Measurements from ENCODE around the gene ZNF292. TPM values are rescaled to one million over a fixed set of nuclear protein-coding genes. Genes with fewer than 3 reads are reported as not detected.

The ZNF292 gene
- total RNA-seq, 1 experiment from 2014 or later = 32.2 TPM

GRCh38 chr6:87257975-87258374 lies 102.6 kb downstream of the ZNF292 start:
- no peaks in the 10 kb centered on the region for H3K4me1 Mint-ChIP-seq (ENCODE audit: low read depth, unreplicated experiment)
- no peaks in the 10 kb centered on the region for H3K27me3 Mint-ChIP-seq (ENCODE audit: insufficient read depth, unreplicated experiment)
- H3K9me3 Mint-ChIP-seq (ENCODE audit: unreplicated experiment) = no peaks in the 10 kb centered on the region
- Histone ChIP-seq H3K4me1 (no peaks in the 10 kb centered on the region), H3K36me3 (ENCODE audit: control insufficient read depth, insufficient read depth, low read length) (peaks cover 6% of the 10 kb centered on the region), H3K27me3 (replicated peaks; ENCODE audit: control insufficient read depth, insufficient read depth, low read length) (no peaks in the 10 kb centered on the region), H3K9me3 (no peaks in the 10 kb centered on the region), H3K4me3 (ENCODE audit: low read depth, low read length) (no peak overlapping the region)
- ChIA-PET CTCF (no interaction called here), POLR2A (no interaction called here)
- H3K27ac Mint-ChIP-seq (ENCODE audit: unreplicated experiment) = no peak overlapping the region
- intact Hi-C loops (cut with micrococcal nuclease; ENCODE audit: unreplicated experiment) = no loop called here
- peaks cover 63% of the 10 kb centered on the region for H3K36me3 Mint-ChIP-seq (ENCODE audit: insufficient read depth, unreplicated experiment)
- no peak for TF ChIP-seq CTCF (IDR thresholded peaks at IDR 0.05; ENCODE audit: insufficient read depth in 1 of 2, low read depth in 1 of 2, low read length in 1 of 2, severe bottlenecking in 1 of 2, unreplicated experiment in 1 of 2)
- BruUV-seq (replicated peaks) = no TSS peak
- DNase-seq = no peak
- H3K4me3 Mint-ChIP-seq (ENCODE audit: unreplicated experiment) = no peak overlapping the region

- POLR2A ChIA-PET = no interaction called here
- no peak for TF ChIP-seq CTCF (IDR thresholded peaks at IDR 0.05; ENCODE audit: insufficient read depth in 1 of 2, low read depth in 1 of 2, low read length in 1 of 2, severe bottlenecking in 1 of 2, unreplicated experiment in 1 of 2)
Observed at GRCh38 chr6:87259791-87260190, 104.4 kb downstream of the ZNF292 start.

GRCh38 chr6:87261534-87261933 lies 106.2 kb downstream of the ZNF292 start:
- Histone ChIP-seq H3K27me3 (replicated peaks; ENCODE audit: control insufficient read depth, insufficient read depth, low read length) (no peaks in the 10 kb centered on the region), H3K36me3 (ENCODE audit: control insufficient read depth, insufficient read depth, low read length) (peaks cover 4% of the 10 kb centered on the region), H3K4me3 (ENCODE audit: low read depth, low read length) (no peak overlapping the region), H3K9me3 (no peaks in the 10 kb centered on the region), H3K4me1 (no peaks in the 10 kb centered on the region)
- H3K4me1 Mint-ChIP-seq (ENCODE audit: low read depth, unreplicated experiment) = no peaks in the 10 kb centered on the region
- POLR2A ChIA-PET = no interaction called here
- H3K4me3 Mint-ChIP-seq (ENCODE audit: unreplicated experiment) = no peak overlapping the region
- DNase-seq = no peak
- peaks cover 49% of the 10 kb centered on the region for H3K36me3 Mint-ChIP-seq (ENCODE audit: insufficient read depth, unreplicated experiment)
- no peak for TF ChIP-seq CTCF (IDR thresholded peaks at IDR 0.05; ENCODE audit: insufficient read depth in 1 of 2, low read depth in 1 of 2, low read length in 1 of 2, severe bottlenecking in 1 of 2, unreplicated experiment in 1 of 2)
- BruUV-seq (replicated peaks) = no TSS peak
- H3K9me3 Mint-ChIP-seq (ENCODE audit: unreplicated experiment) = no peaks in the 10 kb centered on the region
- no peak overlapping the region for H3K27ac Mint-ChIP-seq (ENCODE audit: unreplicated experiment)
- H3K27me3 Mint-ChIP-seq (ENCODE audit: insufficient read depth, unreplicated experiment) = no peaks in the 10 kb centered on the region
- CTCF ChIA-PET = no interaction called here
- intact Hi-C loops (cut with micrococcal nuclease; ENCODE audit: unreplicated experiment) = no loop called here

More at GRCh38 chr6:87259791-87260190, 104.4 kb downstream of the ZNF292 start:
- no peak overlapping the region for H3K4me3 ChIP-seq (ENCODE audit: low read depth, low read length)
- Mint-ChIP-seq H3K4me1 (ENCODE audit: low read depth, unreplicated experiment) (no peaks in the 10 kb centered on the region), H3K4me3 (ENCODE audit: unreplicated experiment) (no peak overlapping the region), H3K9me3 (ENCODE audit: unreplicated experiment) (no peaks in the 10 kb centered on the region), H3K27ac (ENCODE audit: unreplicated experiment) (no peak overlapping the region), H3K27me3 (ENCODE audit: insufficient read depth, unreplicated experiment) (no peaks in the 10 kb centered on the region), H3K36me3 (ENCODE audit: insufficient read depth, unreplicated experiment) (peaks cover 54% of the 10 kb centered on the region)
- H3K36me3 ChIP-seq (ENCODE audit: control insufficient read depth, insufficient read depth, low read length) = peaks cover 6% of the 10 kb centered on the region
- H3K4me1 ChIP-seq = no peaks in the 10 kb centered on the region
- no TSS peak for BruUV-seq (replicated peaks)
- intact Hi-C loops (cut with micrococcal nuclease; ENCODE audit: unreplicated experiment) = no loop called here
- no peaks in the 10 kb centered on the region for H3K27me3 ChIP-seq (replicated peaks; ENCODE audit: control insufficient read depth, insufficient read depth, low read length)
- H3K9me3 ChIP-seq = no peaks in the 10 kb centered on the region
- no peak for DNase-seq
- CTCF ChIA-PET = no interaction called here
